ENCODE measurements around the gene PELI1.
"Not testable (repeated sequence)": the region's sequence is repeated elsewhere in the genome, so short reads cannot be mapped to it uniquely, and the experiment has no call there.

PELI1 gene

DNA sequence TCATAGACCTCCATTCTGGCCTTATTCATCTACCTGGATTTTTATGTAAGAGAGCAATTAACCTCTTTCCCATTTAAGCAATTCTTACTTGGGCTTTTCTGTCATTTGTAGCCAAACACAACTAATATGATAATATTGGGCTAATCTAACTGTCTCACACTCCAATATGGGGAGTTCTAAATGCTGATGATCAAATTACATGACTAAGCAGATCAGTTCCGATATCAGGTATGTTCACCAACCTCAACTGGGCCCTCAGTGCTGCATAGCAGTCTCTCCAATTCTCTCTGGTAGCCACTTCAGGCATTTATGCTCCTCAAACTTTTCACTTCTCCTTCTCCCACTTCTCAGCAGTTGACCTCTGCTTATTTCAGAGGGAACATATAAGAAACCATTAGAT is 64.0 kb downstream of the PELI1 start:
- DNase-seq = no peak

DNA sequence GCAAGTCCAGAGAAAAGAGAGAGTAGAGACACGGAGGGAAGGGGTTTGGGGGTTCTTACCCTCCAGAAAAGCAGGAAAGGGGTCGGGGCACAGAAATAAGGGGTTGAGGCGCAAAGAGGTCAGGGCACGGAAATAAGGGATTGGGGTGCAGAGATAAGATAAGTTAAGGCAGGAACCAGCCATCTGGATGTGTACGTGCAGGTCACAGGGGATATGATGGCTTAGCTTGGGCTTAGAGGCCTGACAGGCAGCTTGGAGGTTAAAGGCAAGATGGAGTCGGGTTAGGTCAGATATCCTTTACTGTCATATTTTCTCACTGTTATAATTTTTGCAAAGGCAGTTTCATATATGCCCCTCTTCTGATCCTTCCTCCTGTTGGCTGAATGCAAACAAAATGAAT is 64.5 kb downstream of the PELI1 start:
- not testable (repeated sequence) for DNase-seq

DNA sequence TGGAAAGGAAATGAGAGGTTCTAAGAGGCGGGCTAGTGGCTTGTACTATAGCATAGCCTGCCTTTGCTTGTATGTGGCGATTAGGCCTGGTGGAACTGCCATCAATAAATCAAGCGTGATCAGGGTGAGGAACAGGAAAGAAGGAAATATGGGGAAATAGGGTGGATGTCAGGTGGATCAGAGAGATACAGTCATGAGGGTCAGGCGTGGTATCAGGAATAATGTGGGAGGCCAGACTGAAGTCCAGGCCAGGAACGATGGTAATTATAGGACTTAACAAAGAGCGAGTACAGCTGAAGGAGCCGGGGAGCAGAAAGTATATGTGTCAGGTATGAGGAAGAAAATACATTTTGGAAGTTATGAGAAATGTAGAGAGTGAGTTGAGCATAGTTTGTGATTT is 67.4 kb downstream of the PELI1 start:
- DNase-seq = not testable (repeated sequence)

DNA sequence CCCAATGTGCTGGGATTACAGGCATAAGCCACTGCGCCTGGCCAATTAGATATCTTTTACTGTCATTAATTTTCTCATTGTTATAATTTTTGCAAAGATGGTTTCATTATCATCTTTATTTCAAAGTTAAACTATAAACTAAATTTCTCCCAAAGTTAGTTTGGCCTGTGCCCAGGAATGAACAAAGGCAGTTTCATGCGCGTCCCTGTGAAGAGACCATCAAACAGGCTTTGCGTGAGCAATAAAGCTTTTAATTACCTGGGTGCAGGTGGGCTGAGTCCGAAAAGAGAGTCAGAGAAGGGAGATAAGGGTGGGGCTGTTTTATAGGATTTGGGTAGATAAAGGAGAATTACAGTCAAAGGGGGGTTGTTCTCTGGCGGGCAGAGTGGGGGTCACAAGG is 69.6 kb downstream of the PELI1 start:
- not testable (repeated sequence) for DNase-seq

DNA sequence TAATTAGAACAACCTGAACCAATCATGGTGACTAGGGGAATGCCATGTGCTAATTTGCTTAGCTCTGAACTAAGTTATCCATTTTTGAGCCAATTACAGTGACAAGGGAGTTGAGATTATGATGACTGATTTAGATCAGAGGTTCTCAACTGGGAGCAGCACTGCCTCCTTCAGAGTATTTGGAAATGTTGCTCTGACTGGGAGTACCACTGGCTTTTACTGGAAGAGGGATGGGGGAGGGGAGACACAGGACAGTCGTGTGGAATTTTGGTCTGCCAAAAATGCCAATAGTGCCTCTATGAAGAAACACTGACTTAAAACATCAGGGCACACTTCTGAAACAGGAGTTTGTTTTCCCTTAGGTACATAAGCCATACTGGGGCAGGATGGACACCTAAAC is 76.9 kb downstream of the PELI1 start:
- no peak for DNase-seq

DNA sequence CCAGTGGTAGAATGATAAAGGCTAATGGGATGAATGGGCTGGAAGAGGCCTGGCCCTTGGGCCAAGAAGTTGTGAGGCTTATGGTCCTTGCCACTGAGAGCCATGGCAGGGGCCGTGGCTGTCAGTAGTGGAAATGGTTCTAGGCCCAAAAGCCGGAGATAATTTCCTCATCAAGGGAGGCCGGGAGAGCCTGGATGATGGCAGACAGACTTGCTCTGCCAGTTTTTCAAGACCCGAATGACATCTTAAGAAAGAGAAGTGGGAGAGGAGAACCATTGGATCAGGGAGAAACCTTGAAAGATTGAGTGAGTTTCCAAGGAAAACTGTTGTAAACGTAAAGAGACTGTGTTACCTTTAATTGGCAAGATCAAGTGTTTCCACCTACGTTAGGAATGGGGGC is 78.7 kb downstream of the PELI1 start:
- DNase-seq = no peak

DNA sequence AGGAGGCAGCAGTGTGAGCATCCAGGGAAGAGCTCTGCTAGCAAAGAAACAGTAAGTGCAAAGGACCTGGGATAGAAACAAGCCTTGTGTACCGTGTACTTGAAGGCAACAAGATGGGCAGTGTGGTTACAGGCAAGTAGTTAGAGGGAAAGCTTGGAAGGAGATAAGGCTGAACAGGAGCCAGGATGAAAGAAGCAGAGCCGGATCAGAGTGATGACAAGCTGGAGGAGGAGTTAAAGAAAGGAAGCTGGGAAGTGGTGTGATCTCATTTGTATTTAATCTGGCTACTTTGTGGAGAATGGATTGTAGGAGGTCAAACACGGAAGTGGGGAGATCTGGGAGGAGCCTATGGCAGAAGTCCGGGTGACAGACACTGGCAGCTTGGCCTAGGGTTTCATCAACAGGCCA is 80.3 kb downstream of the PELI1 start:
- no peak for DNase-seq

DNA sequence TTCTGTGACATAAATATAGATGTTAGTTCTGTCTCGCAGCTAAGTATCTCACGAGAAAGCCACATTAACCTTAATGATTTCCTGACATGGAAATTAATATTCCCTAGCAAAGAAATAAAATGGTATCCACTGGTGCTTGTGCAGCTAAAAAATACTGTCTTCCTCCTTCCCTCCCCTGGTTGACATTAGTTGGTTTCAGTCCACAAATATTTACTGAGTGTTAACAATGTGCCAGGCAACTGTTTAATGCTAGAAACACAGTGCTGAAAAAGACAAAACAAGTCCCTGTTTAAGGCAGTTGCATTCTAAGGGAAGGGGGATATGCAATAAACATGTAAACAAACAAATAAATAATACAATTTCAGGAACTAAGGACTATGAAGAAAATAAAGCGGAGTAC is 80.8 kb downstream of the PELI1 start:
- DNase-seq = no peak

DNA sequence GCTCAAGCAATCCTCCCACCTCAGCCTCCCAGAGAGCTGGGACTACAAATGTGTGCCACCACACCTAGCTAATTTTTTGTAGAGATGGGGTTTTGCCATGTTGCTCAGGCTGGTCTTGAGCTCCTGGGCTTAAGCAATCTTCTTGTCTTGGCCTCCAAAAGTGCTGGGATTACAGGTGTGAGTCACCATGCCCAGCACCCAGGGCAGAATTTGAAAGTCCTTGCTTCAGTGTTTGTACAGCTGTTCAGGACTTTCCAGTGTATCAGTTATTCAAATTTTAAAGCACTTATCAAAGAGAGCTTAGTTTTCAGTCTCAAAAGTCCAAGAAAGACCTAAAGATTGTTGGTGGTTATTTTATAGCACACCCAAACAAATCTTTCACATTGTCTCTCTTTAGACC is 81.4 kb downstream of the PELI1 start:
- DNase-seq = no peak

DNA sequence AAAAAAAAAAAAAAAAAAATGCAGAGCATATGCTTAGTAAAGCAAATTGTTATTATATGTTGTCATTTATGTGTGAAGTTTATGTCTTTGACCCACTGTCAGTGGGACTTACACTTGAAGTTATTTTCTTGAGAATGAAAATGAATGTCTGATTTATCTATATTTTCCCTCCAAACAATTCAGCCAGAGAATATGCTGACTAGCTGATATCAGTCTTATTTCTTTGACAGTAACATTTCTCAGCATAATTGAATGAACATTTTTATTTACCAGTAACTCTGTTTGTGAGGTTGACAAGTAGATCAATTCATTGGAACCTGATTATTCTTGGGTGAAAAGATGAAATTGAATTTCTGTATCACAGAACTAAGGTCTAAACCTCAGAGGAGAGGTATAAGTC is 85.0 kb downstream of the PELI1 start:
- DNase-seq = no peak

DNA sequence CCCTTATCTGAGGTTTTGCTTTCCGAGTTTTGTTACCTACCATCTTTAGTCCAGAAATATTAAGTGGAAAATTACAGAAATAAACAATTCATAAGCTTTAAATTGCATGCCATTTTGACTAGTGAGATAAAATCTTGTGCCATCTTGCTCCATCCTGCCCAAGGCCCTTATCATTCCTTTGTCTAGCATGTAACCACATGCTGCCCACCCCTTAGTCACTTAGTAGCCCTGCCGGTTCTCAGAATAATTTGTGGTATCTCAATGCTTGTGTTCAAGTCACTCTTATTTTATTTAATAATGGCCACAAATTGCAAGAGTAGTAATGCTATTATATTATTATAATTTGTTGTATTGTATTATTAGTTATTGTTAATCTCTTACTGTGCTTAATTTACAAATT is 88.2 kb downstream of the PELI1 start:
- no peak for DNase-seq

DNA sequence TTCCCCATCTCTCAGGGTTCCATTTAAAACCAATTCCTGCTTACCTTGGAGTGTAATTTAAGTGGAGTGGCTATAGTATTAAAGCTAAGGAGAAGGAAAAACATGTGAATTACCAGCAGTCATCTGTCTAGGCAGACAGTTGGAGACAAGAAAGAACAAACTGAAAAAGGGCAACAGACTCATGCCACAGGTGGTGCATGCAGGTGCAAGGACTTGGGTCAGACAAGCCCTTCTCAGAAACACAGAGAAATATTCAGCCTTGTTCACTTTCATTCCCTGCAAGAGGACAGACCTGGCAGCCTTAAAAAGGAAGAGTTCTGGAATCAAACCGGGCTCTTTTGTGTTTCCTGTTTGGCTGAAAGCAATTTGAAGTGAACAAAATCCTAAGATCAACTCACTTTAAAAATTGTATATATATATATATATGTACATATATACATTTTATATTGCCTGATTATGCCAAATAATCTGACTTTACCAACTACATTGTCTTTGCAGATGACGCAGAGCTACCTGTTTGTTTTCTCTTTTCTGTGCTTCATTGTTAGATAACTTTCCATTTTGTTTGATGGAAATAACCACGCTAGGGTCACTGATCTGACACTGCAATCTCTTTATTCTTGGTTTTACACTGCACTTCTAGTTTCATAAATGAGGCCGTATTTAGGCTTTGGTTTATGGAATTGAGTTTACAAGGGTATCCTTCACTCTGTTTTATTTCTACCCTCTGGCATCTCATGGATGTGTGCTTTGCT is 89.9 kb downstream of the PELI1 start:
- no peak for DNase-seq

DNA sequence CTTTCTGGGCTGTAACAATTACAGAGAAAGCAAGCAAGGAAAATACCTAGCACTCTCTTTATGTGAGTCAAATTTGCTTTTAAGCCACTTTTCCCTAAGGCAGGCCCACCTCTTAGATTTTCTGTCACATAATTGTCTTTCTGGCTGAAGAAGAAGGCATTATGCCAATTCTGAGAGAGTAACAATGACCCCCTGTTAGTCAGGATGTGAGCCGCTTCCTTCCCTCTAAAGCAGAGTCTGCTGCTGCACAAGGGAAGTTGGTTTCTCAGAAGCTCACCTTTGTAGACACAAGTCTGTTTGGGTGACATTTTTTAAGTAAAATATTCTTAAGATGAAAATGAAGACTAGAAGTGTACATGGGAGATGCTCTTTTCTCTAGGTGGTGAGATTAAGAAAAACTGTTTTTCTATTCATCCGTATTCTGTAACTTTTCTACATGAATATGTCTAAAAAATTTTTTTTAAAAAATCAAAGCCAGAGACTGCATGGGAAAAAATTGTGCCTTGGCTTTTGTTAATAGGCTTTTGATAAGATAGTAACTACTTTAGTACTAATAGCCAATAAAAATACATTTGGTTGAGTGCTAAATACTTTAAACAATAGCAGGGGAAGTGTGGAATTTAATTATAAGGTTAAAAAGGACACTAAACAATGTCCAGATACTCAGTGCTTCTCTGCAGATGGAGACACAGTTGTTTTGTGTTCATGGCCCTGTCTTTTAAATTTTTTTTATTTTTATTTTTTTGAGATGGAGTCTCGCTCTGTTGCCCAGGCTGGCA is 91.6 kb downstream of the PELI1 start:
- DNase-seq = no peak

DNA sequence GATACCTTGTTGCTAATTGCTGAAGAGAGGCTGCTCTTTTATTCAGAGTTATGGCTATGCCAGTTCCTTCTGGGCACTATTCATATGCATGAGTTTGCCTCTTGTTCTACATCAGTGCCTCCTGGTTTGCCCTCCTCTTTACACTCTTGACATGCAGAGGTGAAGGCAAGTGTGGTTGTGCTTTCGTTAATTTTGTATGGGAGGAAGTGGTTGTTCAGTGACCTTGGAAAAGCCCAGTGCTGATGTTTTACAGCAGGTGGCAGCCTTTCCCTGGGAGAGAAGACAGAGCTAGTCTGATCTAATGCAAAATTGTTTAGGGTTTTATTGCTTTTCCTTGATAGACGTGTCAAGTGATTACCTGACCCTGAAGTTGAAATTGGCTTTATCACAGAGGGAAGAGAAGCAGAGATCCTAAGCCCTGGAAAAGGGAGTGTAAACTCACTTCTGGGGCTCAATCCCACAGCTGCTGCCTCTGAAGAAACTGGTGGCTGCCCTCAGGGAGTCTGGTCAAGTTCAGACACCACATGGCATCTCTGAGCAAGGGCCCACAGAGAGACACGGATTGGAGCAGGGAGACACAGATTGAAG is 94.5 kb downstream of the PELI1 start:
- peak; percentile 67 for DNase-seq

DNA sequence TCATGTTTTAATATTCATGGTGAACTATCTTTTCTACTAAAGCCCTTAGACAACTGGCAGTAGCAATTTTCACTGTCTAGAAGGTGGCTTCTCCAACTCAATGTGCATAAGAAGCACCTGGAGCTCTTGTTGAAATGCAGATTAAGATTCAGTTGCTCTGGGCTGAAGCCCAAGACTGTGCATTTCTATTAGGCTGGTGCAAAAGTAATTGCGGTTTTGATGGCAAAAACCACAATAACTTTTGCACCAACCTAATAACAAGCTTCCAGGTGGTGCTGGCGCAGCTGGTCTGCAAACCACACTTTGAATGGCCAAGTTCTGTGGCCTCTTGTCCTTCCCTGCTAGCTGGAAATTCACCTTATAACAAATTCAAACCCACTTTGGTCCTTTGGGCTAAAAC is 98.3 kb downstream of the PELI1 start:
- DNase-seq = no peak

Measured in activated naive CD4-positive, alpha-beta T cell treated with Interleukin-2 at 50 U/mL for 16 hours (primary cell).